Activated CD4-positive, alpha-beta T cell treated with anti-CD3 and anti-CD28 coated beads, Interleukin-2, amount 10 ng/mL, durations not matched to agents 7 days and 5 days (primary cell): Measurements from ENCODE around the gene BHLHA15. TPM values are rescaled to one million over a fixed set of nuclear protein-coding genes. Genes with fewer than 3 reads are reported as not detected.

Experiments
- CTCF ChIA-PET: fragments of 350-600 bp; sonication (Branson Sonifier 250); formaldehyde crosslinking; loops from one replicate; lab custom pipeline; 2021; ENCODE audit warnings: antibody characterized with exemption; lab: Charles Lee
- POLR2A ChIA-PET: fragments of 350-600 bp; sonication (Branson Sonifier 250); formaldehyde crosslinking; loops from one replicate; lab custom pipeline; 2021; ENCODE audit warnings: antibody characterized with exemption; lab: Charles Lee
- DNase-seq: peaks from one replicate; pipeline ENCODE4 v3.0.0-alpha.2; 2020
- H3K27ac Mint-ChIP-seq: one replicate; pipeline ENCODE4 v1.8.0; 2021; ENCODE audit warnings: mild to moderate bottlenecking, moderate library complexity, mixed read lengths
- H3K27me3 Mint-ChIP-seq: one replicate; pipeline ENCODE4 v1.8.0; 2021; ENCODE audit warnings: mixed read lengths
- H3K36me3 Mint-ChIP-seq: one replicate; pipeline ENCODE4 v1.8.0; 2021; ENCODE audit warnings: low read depth, mixed read lengths
- H3K4me1 Mint-ChIP-seq: one replicate; pipeline ENCODE4 v1.8.0; 2021; ENCODE audit warnings: mixed read lengths
- H3K4me3 Mint-ChIP-seq: one replicate; pipeline ENCODE4 v1.8.0; 2021; ENCODE audit warnings: mild to moderate bottlenecking, moderate library complexity, mixed read lengths
- H3K9me3 Mint-ChIP-seq: one replicate; pipeline ENCODE4 v1.8.0; 2021; ENCODE audit warnings: mixed read lengths
- total RNA-seq, 2 experiments: library from RNA; stranded (reverse); gene quantifications; one replicate each; pipeline ENCODE4 v1.2.3, GENCODE V29; 2021

The BHLHA15 gene
- total RNA-seq, 2 experiments from 2014 or later: not detected

DNA sequence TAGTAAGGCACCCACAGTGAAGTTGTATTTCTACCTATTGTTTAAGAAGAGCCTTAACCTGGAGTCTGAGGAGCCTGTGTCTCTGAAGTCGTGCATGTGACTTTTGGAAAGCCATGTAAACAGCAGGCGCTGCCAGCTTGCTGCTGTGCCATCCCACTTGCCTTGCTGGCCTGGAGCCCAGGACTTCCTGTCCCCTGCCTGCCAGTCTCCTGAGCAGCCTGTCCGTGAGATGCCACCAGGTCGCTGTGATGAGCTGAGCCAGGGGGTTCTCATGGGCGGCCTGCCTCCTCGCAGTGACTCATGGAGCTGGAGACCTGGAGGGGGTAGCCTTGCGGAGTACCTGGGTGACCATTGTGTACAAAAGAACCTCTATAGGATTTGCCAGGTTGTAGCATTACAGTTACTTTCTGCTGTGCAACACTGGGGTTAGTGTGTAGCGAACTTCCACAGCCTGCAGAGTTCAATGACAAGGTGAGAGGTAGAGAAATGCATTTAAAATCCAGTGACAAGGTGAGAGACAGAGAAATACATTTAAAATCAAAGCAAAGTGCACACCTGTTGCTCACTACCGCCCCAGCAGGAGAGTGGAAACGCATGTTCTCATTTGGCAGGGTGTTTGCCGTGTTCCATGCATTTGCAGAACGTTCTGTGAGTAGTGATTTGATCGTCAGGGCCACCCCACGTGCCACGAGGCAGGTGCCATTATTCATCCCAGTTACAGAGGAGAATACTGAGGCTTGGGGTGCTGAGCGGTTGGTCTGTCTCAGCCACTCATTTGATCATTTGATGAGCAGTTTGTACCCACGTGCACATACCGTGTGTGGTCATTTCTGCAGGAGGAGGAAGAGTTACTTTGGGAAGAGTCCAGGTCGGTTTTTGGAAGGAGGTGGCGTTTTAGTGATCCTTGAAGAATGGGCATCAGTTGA lies 36.6 kb upstream of the BHLHA15 start:
- peaks cover 5% of the 10 kb centered on the region for H3K36me3 Mint-ChIP-seq
- no peak overlapping the region for H3K27ac Mint-ChIP-seq
- H3K4me1 Mint-ChIP-seq: no peaks in the 10 kb centered on the region
- H3K27me3 Mint-ChIP-seq: no peaks in the 10 kb centered on the region
- no peak overlapping the region for H3K4me3 Mint-ChIP-seq
- DNase-seq: no peak
- ChIA-PET CTCF (interaction anchor here (0.7 to 1.8 kb wide), 2 partner anchors 21 to 68 kb away, joined by 3 to 4 read pairs; partner anchors contain the start of gene LMTK2), POLR2A (no interaction called here)
- no peaks in the 10 kb centered on the region for H3K9me3 Mint-ChIP-seq

GRCh38 chr7:98175260-98175940 lies 35.8 kb upstream of the BHLHA15 start:
- ChIA-PET CTCF (interaction anchor here (0.7 kb wide), 1 partner anchor 21 kb away, joined by 3 read pairs; no protein-coding TSS in a partner anchor), POLR2A (no interaction called here)
- no peaks in the 10 kb centered on the region for H3K4me1 Mint-ChIP-seq
- no peak overlapping the region for H3K4me3 Mint-ChIP-seq
- H3K27me3 Mint-ChIP-seq: no peaks in the 10 kb centered on the region
- H3K9me3 Mint-ChIP-seq: no peaks in the 10 kb centered on the region
- no peak for DNase-seq
- peaks cover 5% of the 10 kb centered on the region for H3K36me3 Mint-ChIP-seq
- no peak overlapping the region for H3K27ac Mint-ChIP-seq

- Mint-ChIP-seq H3K4me1 (no peaks in the 10 kb centered on the region), H3K36me3 (peaks cover 2% of the 10 kb centered on the region), H3K4me3 (no peak overlapping the region), H3K27ac (no peak overlapping the region), H3K9me3 (no peaks in the 10 kb centered on the region), H3K27me3 (no peaks in the 10 kb centered on the region)
- ChIA-PET CTCF (interaction anchor here (0.6 kb wide), 1 partner anchor 162 kb away, joined by 3 read pairs; no protein-coding TSS in a partner anchor), POLR2A (no interaction called here)
- DNase-seq: no peak
These were observed 33.7 kb upstream of the BHLHA15 start for GRCh38 chr7:98177553-98177952.

DNA sequence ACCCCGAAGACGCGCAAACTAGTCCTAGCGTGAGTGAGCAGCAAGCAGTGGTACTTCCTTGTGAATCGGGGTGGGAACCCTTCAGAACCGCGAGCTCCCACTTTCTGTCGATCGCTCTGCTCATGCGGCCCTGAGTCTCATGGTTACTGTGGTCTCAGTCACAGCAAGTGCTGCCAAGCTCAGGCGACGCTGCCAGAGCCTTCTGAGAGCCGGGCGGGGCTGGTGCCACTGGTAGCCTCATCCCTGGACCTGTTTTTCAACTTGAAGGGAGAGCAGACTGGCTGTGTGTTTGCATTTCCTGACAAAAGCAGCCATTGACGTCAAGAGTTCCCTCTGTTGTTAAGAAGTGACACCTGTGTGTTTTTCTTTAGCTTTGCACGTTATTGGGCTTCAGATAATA lies 32.9 kb upstream of the BHLHA15 start:
- POLR2A ChIA-PET: no interaction called here
- Mint-ChIP-seq H3K9me3 (no peaks in the 10 kb centered on the region), H3K4me3 (no peak overlapping the region), H3K36me3 (no peaks in the 10 kb centered on the region), H3K27me3 (no peaks in the 10 kb centered on the region), H3K4me1 (no peaks in the 10 kb centered on the region), H3K27ac (no peak overlapping the region)
- CTCF ChIA-PET: interaction anchor here (1.0 to 1.2 kb wide), 2 partner anchors 68 to 72 kb away, joined by 3 to 4 read pairs; no protein-coding TSS in a partner anchor
- no peak for DNase-seq

DNA sequence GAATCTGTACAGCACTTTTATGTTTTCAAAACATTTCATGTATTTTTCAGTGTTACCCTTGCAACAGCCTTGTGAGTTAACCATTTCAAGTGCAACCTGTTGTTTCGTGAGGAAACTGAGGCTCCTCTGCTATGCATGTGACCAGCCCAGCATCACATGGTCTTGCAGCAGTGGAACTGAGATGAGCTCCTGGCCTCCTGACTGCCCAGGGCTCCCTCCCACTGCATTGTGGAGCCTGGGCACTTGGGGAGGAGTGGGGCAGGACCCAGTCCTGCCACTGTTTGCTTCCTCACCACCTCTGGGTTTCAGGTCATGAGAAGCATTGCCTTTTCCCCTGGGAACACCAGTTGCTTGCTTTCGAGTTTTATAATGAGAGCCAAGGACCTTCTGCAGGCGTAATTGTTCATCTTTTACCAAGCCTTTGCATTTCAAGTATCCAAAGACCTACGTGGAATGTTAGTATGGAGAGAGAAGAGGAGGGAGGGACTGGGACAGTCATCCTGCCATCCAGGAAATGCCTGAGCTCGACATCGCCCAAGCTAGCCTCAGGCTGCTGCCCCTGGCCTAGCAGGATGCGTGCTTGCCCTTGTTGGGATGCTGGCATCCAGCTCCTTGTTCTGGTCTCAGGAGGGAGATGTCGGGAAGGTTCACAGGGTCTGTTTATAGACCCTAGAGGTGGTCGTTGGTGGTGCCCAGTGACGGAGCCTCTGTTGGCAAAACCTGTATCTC lies 32.3 kb upstream of the BHLHA15 start:
- no peak for DNase-seq
- POLR2A ChIA-PET: no interaction called here
- H3K27ac Mint-ChIP-seq: no peak overlapping the region
- H3K4me3 Mint-ChIP-seq: no peak overlapping the region
- CTCF ChIA-PET: interaction anchor here (0.5 to 1.2 kb wide), 3 partner anchors 69 to 184 kb away, joined by 3 to 4 read pairs (median 3); no protein-coding TSS in a partner anchor
- H3K9me3 Mint-ChIP-seq: no peaks in the 10 kb centered on the region
- H3K36me3 Mint-ChIP-seq: no peaks in the 10 kb centered on the region
- H3K4me1 Mint-ChIP-seq: no peaks in the 10 kb centered on the region
- no peaks in the 10 kb centered on the region for H3K27me3 Mint-ChIP-seq

DNA sequence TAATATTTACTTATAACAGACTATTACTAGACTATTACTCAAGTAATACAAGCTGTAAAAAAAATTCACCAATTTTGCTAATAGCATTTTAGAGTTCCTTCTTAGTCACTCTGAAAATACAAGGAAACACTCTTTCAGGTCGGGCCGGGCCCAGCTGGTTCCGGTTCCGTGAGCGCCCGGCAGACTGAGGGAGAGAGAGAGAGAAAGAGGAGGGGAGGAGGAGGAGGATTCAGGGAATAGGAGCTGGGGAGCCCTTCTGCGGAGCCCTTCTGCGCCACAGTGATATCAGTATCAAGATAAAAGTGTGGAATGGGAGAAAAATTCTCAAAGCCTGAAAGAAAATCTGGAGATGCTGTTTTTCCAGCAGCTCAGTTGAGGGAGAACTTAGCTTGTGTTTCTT lies 30.5 kb upstream of the BHLHA15 start:
- Mint-ChIP-seq H3K9me3 (no peaks in the 10 kb centered on the region), H3K36me3 (no peaks in the 10 kb centered on the region), H3K27ac (peak overlapping the region; percentile 16), H3K4me3 (no peak overlapping the region), H3K4me1 (no peaks in the 10 kb centered on the region), H3K27me3 (no peaks in the 10 kb centered on the region)
- ChIA-PET CTCF (interaction anchor here (0.6 kb wide), 1 partner anchor 14 kb away, joined by 3 read pairs; no protein-coding TSS in a partner anchor), POLR2A (no interaction called here)
- DNase-seq: no peak

DNA sequence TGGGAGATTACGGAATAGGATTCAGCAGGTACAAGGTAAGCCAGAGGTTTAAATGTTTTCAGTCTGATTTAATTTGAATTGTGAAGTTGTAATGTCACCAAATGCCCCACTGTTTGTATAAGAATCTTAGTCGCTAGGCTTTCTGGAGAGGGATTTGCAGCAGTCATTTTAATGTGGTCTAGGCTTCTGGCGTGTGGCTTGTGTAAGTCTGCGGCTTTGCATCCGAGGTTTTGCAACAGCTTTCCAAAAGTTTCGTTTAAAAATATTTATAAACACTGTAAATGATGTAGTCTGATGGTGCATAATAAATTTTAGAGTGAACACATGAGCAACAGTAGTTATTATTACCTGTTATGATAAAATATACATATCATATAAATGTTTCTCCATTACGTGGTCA lies 26.1 kb upstream of the BHLHA15 start:
- H3K4me1 Mint-ChIP-seq: peaks cover 10% of the 10 kb centered on the region
- no peak overlapping the region for H3K4me3 Mint-ChIP-seq
- POLR2A ChIA-PET: no interaction called here
- CTCF ChIA-PET: no interaction called here
- H3K36me3 Mint-ChIP-seq: peaks cover 17% of the 10 kb centered on the region
- no peaks in the 10 kb centered on the region for H3K27me3 Mint-ChIP-seq
- H3K27ac Mint-ChIP-seq: no peak overlapping the region
- no peak for DNase-seq
- no peaks in the 10 kb centered on the region for H3K9me3 Mint-ChIP-seq

DNA sequence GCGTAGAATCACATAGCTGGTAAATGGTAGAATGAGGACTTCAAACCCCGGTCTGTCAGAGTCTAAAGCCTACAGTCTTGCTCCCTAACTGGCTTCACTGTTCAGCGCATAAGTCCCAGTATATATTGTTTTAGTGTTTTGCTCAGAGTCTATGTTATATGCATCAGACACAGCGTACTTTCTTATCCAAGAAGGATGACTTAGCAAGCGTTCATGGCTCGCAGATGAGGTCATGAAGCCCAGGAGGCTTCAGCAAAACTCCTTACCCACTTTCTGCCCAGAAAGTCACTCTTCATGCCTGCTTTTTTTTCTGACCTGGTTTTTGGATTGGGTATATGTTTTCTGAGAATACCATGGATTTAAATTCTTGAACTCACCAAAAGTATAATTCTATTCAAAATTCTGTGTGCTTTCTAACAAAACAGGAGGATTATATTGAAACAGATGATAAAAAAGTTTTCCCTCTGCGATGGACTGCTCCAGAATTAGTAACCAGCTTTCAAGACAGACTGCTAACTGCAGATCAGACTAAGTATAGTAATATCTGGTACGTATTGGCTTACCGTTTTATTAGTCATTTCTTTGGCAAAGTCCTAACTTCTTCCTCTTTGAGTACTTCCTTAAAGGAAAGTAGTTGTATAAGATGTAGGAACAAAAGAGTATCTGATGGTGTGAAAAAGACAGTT lies 24.6 kb upstream of the BHLHA15 start:
- H3K27ac Mint-ChIP-seq: no peak overlapping the region

GRCh38 chr7:98187138-98187502 lies 24.1 kb upstream of the BHLHA15 start:
- Mint-ChIP-seq H3K27ac (no peak overlapping the region), H3K4me1 (peaks cover 13% of the 10 kb centered on the region), H3K4me3 (no peak overlapping the region), H3K36me3 (peaks cover 25% of the 10 kb centered on the region), H3K9me3 (no peaks in the 10 kb centered on the region), H3K27me3 (no peaks in the 10 kb centered on the region)
- ChIA-PET POLR2A (no interaction called here), CTCF (interaction anchor here (1.0 to 1.3 kb wide), 2 partner anchors 19 to 166 kb away, joined by 4 to 5 read pairs; no protein-coding TSS in a partner anchor)
- DNase-seq: no peak

More for the DNA sequence above, 24.6 kb upstream of the BHLHA15 start:
- no peak overlapping the region for H3K4me3 Mint-ChIP-seq
- CTCF ChIA-PET: interaction anchor here (1.0 to 1.3 kb wide), 2 partner anchors 18 to 166 kb away, joined by 4 to 5 read pairs; no protein-coding TSS in a partner anchor
- no peaks in the 10 kb centered on the region for H3K9me3 Mint-ChIP-seq
- peaks cover 21% of the 10 kb centered on the region for H3K36me3 Mint-ChIP-seq
- H3K4me1 Mint-ChIP-seq: peaks cover 13% of the 10 kb centered on the region
- POLR2A ChIA-PET: no interaction called here
- no peak for DNase-seq
- no peaks in the 10 kb centered on the region for H3K27me3 Mint-ChIP-seq

DNA sequence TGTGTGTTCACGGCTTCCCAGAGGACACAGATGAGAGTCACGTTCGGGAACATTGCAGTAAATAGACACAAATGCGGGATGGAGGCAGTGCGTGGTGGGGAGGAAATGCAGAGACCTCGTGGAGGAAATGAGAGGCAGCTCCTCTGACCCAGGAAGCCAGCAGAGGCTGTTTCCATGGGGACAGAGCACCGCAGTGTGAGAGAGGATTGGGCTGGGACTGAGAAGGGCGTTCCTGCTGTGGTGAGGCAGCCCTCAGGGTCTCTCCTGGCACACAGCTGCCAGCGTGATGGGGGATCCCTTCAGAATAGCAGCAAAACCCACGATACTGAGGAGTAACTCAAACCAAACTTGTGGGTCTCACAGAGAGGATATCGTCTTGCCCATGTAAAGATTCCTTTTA lies 21.7 kb upstream of the BHLHA15 start:
- Mint-ChIP-seq H3K36me3 (peaks cover 31% of the 10 kb centered on the region), H3K27ac (no peak overlapping the region), H3K27me3 (no peaks in the 10 kb centered on the region), H3K4me1 (peaks cover 13% of the 10 kb centered on the region), H3K9me3 (no peaks in the 10 kb centered on the region), H3K4me3 (no peak overlapping the region)
- CTCF ChIA-PET: interaction anchor here (1.1 kb wide), 1 partner anchor 21 kb away, joined by 3 read pairs; no protein-coding TSS in a partner anchor
- no peak for DNase-seq
- POLR2A ChIA-PET: interaction anchor here (0.6 kb wide), 1 partner anchor 58 kb away, joined by 4 read pairs; no protein-coding TSS in a partner anchor

- POLR2A ChIA-PET: no interaction called here
- peaks cover 35% of the 10 kb centered on the region for H3K36me3 Mint-ChIP-seq
- no peaks in the 10 kb centered on the region for H3K9me3 Mint-ChIP-seq
- DNase-seq: no peak
- H3K27ac Mint-ChIP-seq: no peak overlapping the region
- CTCF ChIA-PET: interaction anchor here (0.6 kb wide), 1 partner anchor 1411 kb away, joined by 3 read pairs; no protein-coding TSS in a partner anchor
- peaks cover 13% of the 10 kb centered on the region for H3K4me1 Mint-ChIP-seq
- no peak overlapping the region for H3K4me3 Mint-ChIP-seq
- H3K27me3 Mint-ChIP-seq: no peaks in the 10 kb centered on the region
These were observed 19.4 kb upstream of the BHLHA15 start for GRCh38 chr7:98191668-98192431.
